ENCODE results near the gene UBE2G2.

UBE2G2 gene

DNA sequence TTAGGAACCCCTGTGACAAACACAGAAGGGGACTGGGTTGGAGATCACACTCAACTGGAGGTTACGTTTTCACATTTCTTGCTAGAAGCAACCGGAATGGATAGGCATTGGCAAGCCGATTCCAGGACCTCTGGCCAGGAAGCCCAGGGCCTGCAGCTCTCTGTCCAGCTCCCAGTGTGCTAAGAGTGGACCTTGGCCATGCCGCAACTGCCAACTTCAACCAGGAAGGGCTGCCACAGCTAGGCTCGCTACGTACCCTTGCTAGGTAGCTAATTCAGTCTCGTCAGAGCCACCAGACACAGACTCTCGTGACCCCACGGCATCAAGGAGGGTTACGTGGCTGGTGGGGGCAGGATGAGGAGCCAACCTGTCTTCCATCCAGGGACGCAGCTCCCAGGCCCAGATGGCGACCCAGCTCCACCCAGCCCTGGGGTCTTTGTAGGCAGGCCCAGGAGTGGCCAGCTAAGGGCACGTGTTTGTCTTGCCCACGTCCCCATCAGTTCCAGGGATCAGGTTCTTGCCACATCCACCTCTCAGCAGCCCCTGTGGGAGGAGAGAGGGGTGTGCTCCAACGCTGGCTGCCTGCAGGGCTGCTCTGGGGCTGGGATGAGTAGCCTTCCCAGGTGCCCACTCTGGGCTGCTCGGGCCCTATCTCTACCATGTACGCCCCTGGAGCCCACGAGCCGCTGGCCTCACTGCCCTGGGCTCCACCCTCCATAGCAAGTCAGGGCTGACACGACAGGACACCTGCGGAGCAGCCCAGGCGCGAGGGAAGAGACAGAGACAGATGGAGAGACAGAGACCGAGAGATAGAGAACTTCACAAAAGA lies 39.2 kb downstream of the UBE2G2 start:
- no peak for DNase-seq

DNA sequence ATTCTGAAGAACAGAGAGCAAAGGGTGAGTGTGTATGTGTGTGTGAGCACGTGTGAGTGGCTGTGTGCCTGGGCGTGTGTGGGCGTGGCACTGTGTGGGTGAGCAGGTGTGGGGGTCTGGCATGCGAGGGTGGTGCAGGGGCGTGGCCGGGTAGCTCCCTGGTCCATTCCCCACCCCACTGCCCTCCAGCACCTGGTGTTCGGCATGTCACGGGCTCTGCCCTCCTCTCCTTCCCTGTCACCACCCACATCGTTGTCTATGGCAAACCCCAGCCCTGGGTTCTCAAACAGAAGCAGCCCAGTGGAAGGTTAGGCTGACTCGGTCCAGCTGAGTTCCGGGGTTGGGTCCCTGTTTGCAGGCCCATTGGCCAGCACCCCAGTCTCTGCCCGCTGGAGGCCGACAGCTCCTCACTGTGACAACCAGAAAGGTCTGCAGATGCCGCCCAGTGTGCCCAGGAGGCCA lies 39.8 kb downstream of the UBE2G2 start:
- DNase-seq, result no peak

DNA sequence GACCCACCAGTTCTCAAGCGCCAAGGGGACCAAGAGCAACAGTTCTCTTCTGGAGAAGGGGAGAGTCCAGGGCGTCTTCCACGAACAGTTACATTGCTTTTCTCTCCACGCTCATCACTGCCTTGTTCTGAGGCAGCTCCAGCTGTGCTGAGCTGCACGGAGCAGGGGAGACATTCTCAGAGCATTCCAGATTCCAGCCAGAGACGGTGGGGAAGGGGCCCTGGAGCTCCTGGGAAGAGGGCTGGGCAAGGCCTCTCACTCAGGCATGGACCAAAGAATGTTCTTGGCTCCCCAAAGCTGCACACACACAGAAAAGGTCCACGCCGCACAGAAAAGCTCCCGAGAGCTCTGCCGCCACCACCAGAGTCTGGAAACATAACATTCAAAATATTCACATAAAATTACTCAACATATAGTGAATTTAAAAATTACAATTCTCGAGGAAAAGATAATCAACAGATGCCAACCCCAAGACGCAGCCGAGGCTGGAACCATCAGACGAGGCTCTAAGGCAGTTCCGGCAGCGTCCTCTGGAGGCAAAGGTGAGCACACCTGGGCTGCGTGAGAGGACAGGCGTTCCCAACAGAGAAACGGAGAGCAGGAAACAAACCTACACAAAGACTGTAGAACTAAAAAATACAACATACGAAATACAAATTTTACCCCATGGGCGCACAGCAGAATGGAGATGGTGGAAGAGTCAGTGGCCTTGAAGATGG lies 40.5 kb downstream of the UBE2G2 start:
- peak; percentile 48 for DNase-seq

GRCh38 chr21:44760376-44760775 lies 41.2 kb downstream of the UBE2G2 start:
- no peak for DNase-seq

- DNase-seq, result no peak
Observed at GRCh38 chr21:44759628-44760285, 41.9 kb downstream of the UBE2G2 start.

DNA sequence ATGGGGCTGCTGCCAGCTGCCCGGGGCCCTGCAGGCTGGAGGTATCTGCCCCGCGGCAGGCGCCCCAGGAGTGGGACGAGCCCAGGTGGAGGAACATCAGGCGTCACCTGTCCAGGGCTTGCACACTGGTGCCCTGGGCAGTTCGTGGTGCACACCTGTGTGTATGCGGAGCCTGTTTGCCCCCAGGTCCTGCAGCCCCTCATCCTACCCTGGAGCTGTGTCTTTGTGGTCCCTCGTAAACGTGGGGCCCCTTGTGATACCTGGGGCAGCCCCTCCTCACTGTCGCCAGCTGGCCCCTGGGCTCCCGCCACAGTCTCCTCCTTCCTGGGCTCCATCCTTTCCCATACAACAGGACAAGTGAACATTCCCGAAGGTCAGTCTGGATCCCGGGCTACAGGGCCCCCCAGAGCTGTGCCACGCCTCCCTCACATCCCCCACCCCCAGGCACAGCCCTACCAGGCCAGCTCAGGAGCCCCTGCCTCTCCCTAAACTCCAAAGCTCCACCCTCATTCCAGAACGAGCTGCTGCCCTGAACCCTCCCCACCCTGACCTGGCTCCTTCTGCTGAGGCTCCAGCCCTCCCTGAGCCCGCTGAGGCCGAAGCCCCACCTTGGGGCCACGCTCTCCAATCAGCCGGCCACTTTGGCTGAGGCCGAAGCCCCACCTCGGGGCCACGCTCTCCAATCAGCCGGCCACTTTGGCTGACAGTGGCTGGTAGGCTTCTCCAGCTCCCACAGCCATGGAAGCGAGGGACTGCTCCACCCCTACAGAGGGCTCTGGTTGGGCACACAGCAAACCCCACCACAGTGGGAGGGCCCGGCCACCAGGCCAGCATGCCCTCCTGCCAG lies 42.6 kb downstream of the UBE2G2 start:
- DNase-seq, result no peak

DNA sequence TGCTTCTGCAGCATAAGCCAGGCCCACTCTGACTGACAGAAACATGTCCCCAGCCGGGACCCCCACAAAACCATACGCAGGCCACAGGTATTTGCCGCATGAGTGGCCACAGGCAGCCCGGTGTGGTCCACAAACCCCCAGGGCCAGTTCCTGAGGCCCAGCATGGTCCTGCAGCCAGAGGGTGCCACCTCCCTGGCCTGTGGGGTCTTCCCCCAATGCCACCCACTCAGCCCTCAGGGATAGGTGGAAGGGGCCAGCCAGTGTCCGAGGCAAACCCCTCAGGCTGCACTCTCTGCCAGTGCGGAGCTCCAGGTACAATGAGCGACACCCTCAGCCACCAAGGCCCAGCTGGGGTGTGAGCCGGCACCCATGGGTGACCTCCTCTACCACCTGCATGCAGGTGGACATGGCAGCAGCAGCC lies 43.5 kb downstream of the UBE2G2 start:
- no peak for DNase-seq

- DNase-seq, result no peak
Observed at GRCh38 chr21:44757731-44758130, 43.9 kb downstream of the UBE2G2 start.

GRCh38 chr21:44756423-44757185 lies 45.0 kb downstream of the UBE2G2 start:
- DNase-seq, result no peak

DNA sequence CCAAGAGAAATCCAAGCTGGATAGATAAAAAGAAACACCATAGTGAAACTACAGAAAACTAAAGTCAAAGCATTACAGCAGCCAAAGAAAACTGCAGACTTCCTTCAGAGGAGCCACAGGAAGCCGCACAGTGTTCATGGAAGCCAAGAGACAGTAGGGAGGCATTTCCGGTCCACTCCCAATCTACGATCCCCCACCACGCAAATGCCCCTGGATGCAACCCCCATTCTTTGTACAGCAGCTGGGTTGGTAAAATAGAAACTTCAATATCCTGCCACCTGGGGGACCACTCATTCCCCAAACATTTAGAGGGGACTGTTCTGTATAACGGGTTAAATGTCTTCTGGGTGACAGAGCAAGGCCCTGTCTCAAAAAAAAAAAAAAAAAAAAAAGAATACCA lies 46.4 kb downstream of the UBE2G2 start:
- no peak for DNase-seq

- DNase-seq, result no peak
Observed at GRCh38 chr21:44753357-44753756, 48.3 kb downstream of the UBE2G2 start.

DNA sequence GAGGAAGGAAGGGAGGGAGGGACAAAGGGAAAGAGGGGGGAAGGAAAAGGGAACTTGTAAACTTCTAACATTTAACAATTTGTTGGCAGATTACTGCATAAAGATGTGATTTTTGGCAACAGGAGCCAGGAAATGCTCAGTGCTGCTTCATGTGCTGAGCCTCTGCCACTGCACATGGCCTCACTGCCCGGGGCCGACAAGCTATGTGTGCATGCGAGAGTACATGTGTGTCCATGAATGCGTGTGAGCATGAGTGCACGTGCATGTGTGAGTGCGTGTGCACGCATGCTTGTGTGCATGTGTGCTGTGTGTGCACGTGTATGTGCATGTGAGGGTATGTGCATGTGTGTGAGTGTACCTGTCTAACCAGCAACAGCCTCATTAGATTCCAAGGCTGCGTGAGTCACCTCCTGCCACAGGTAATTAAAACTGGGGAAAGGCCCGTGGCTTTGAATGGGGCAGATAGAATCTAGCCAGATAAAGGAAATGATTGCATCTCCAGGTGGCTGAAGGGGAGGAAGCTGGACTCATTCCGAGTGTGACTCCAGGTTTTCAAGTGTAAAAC lies 48.9 kb downstream of the UBE2G2 start:
- no peak for DNase-seq

- DNase-seq, result no peak
Observed at GRCh38 chr21:44751799-44752636, 49.6 kb downstream of the UBE2G2 start.

DNA sequence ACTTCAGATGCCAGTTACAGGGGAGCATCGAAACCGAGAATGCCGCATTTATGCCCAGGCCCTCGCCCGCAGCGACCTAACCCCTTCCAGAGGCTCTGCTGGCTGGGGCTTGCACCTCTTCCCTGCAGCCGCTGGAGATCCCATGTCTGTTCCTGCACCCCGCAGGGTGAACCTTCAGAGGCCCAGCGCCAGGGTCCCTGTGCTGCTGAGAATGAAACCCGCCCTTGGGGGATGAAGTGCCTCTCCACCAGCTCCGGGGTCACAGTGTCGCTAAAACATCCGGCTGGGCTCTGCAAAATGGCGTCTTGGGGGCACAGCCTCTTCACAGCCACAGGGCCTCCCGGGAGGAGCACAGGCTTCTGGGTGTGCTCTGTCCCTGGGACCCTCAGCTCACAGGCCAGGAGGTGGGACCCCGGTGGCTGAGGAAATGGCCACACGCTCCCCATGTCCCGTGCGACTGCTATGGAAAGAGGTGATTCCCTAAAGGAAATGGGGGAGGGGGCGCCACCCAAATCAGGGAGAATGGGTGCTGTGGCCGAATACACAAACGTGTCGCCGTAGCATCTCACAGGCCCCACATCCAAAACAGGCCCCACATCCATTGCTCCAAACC lies 50.3 kb downstream of the UBE2G2 start:
- no peak for DNase-seq

GRCh38 chr21:44750675-44751025 lies 51.0 kb downstream of the UBE2G2 start:
- no peak for DNase-seq

DNA sequence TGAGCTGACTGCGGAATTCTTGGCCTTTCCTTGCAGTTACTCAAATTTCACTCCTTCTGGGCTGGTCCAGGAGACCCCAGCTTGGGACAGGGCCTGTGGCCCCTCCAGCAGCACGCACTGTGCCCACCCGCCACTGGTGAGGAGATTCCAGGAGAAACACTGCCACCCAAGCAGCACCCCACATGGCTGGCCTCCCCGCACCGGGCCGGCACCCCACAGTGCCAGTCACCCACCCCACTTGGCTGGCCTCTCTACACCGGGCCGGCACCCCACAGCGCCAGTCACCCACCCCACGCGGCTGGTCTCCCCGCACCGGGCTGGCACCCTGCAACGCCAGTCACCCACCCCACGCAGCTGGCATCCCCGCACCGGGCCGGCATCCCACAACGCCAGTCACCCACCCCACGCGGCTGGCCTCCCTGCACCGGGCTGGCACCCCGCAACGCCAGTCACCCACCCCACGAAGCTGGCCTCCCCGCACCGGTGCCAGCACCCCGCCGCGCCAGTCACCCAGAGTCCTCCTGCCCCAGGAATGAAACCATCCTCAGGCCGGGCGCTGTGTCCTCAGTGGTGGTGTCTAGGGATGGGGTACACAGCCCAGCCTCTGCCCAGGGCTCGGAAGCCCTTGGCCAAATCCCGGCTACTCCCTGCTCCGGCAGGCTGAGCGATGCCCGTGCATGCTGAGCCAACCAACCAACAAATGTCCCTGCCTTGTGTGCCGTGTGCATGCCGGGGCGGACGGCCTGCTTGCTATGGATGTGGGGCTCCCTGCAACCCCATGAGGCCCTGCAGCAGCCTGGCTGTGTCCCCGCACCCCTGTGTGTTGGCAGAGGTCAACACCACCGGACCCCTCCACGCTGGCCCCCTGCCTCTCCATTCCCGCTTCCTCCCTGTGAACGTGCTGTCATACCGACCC lies 51.6 kb downstream of the UBE2G2 start:
- no peak for DNase-seq

DNA sequence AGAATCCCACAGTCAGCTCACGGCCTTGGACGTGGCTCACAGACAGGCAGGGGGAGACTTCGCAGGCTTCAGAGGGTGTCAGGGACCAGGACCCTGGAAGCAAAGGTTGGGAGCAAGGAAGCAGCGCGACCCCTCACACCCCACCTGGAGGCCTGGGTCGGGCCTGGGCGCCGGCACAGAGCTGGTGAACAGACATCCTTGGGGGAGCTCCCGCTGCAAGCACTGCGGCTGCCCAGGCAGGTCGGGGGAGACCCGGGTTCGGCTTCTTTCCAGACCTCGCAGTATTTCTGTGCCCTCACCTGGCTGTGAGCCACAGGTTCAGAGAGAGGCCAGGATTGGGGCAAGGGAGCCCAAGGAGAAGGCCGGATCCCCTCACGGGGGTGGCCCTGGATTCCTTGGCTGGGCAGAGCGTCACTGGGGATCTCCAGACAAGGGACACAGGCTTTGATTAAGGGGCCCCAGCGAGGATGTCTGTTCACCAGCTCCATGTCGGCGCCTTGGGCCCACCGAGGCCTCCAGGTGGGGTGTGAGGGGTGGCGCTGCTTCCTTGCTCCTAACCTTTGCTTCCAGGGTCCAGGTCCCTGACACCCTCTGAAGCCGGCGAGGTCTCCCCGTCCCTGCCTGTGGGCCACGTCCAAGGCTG lies 52.4 kb downstream of the UBE2G2 start:
- no peak for DNase-seq

- DNase-seq, result no peak
Observed at GRCh38 chr21:44748621-44749020, 53.0 kb downstream of the UBE2G2 start.

Data from NCI-H2171 (cell line).